H1 (cell line): Measurements from ENCODE around the gene NOP9. TPM values are rescaled to one million over a fixed set of nuclear protein-coding genes. Genes with fewer than 3 reads are reported as not detected.

Experiments
- CTCF ChIP-seq, 3 experiments: IDR thresholded peaks; 1 replicate in 2 of 3; 2 replicates in 1 of 3; pipeline versions ENCODE4 v1.5.1 to v1.6.1; 2011; ENCODE audit warnings: low read length in 3 of 3, mild to moderate bottlenecking in 3 of 3, inconsistent platforms in 2 of 3, low read depth in 1 of 3, moderate library complexity in 1 of 3; ENCODE audit not compliant: insufficient read depth in 1 of 3; ENCODE audit errors: control extremely low read depth in 1 of 3
- FOSL1 ChIP-seq: IDR thresholded peaks from 2 replicates; pipeline ENCODE4 v1.6.1; 2011; ENCODE audit warnings: mild to moderate bottlenecking, low read depth, low read length, moderate library complexity; ENCODE audit not compliant: insufficient read depth
- GTF2F1 ChIP-seq: IDR thresholded peaks from 2 replicates; pipeline ENCODE4 v1.6.1; 2012; ENCODE audit warnings: low read depth, low read length, improper control_type of control experiment, borderline replicate concordance
- RXRA ChIP-seq: IDR thresholded peaks from 2 replicates; pipeline ENCODE4 v1.6.1; 2011; ENCODE audit warnings: low read depth, mild to moderate bottlenecking, low read length, moderate library complexity; ENCODE audit not compliant: insufficient read depth
- SAP30 ChIP-seq: fragments of 300-600 bp; sonication (generic); IDR thresholded peaks from 2 replicates; pipeline ENCODE4 v1.7.1; 2012; ENCODE audit warnings: low read length, moderate library complexity, mild to moderate bottlenecking, inconsistent platforms; ENCODE audit not compliant: insufficient read depth, insufficient replicate concordance
- SP2 ChIP-seq: IDR thresholded peaks from 2 replicates; pipeline ENCODE4 v1.6.1; 2012; ENCODE audit warnings: mild to moderate bottlenecking, low read length, inconsistent platforms
- polyA plus RNA-seq, 7 experiments: library from polyadenylated mRNA; depleted of rRNA in 3 of 7; stranded (reverse) in 5 of 7; unstranded in 2 of 7; fragments of >200 nt in 5 of 7; fragments of 200-250 nt in 2 of 7; gene quantifications; 1 replicate in 5 of 7; 2 replicates in 1 of 7; 4 replicates in 1 of 7; pipeline versions ENCODE4 v1.2.1 to v1.2.3, GENCODE V29; 2011 to 2013; ENCODE audit warnings: missing spikeins in 2 of 7, mixed read lengths in 2 of 7
- total RNA-seq: library from RNA; stranded (reverse); fragmentation: NEBNext Ultra II Directional; extraction: Animal tissue kit (Norgen Biotek cat#: 25700); gene quantifications from 2 replicates; pipeline ENCODE4 v1.2.1, GENCODE V29; 2021

NOP9 gene
- total and polyA plus RNA-seq, 2 of the 8 experiments (the other 6 are each of a cell fraction or from before 2014, with no cell fraction given), result 17.8 to 34.8 TPM

GRCh38 chr14:24268225-24268624, 31.4 kb upstream of the NOP9 start (continued):
- TF ChIP-seq SAP30, result no peak
- TF ChIP-seq RXRA, result no peak
- no peak for TF ChIP-seq FOSL1
- TF ChIP-seq SP2, result no peak
- TF ChIP-seq CTCF (IDR thresholded peaks at IDR 0.05; ENCODE audit: control extremely low read depth in 1 of 3, insufficient read depth in 1 of 3, low read depth in 1 of 3, low read length in 3 of 3), result no peak
- no peak for TF ChIP-seq GTF2F1
